Cardiac muscle cell (in vitro differentiated cells and primary cell): Measurements from ENCODE around the gene CXADR. TPM values are rescaled to one million over a fixed set of nuclear protein-coding genes. Genes with fewer than 3 reads are reported as not detected.

Experiments used
- DNase-seq, 2 donors: peaks; one replicate each; pipeline versions ENCODE4 v3.0.0 to v3.0.0-alpha.2; 2010 to 2017; ENCODE audit warnings: low read depth in 1 of 2, low spot score in 1 of 2
- H3K27ac ChIP-seq: fragments of 200-600 bp; sonication (generic); 2 replicates; pipeline ENCODE4 v1.5.1; 2016
- H3K27me3 ChIP-seq: fragments of 200-600 bp; sonication (generic); 2 replicates; pipeline ENCODE4 v1.6.0; 2016; ENCODE audit warnings: control low read depth
- H3K36me3 ChIP-seq: fragments of 200-600 bp; sonication (generic); 2 replicates; pipeline ENCODE4 v1.5.1; 2016; ENCODE audit warnings: control low read depth
- H3K4me1 ChIP-seq: fragments of 200-600 bp; sonication (generic); 2 replicates; pipeline ENCODE4 v1.8.1; 2017; ENCODE audit warnings: low read depth, mild to moderate bottlenecking, mixed run types
- H3K4me3 ChIP-seq: fragments of 200-600 bp; sonication (generic); 2 replicates; pipeline ENCODE4 v1.5.1; 2016; ENCODE audit warnings: mild to moderate bottlenecking
- H3K9me3 ChIP-seq: fragments of 200-600 bp; sonication (generic); 2 replicates; pipeline ENCODE4 v1.5.1; 2017; ENCODE audit warnings: low read depth, mild to moderate bottlenecking, control low read depth
- CTCF ChIP-seq: IDR thresholded peaks from 2 replicates; pipeline ENCODE4 v1.5.1; 2012; ENCODE audit warnings: low read depth, mild to moderate bottlenecking, low read length
- polyA plus RNA-seq: library from polyadenylated mRNA; unstranded; fragments of >200 nt; fragmentation: Nextera tagmentation; extraction: Ambion mirVana; gene quantifications from 2 replicates; pipeline ENCODE4 v1.2.1, GENCODE V29; 2016
- total RNA-seq: library from RNA; depleted of rRNA; stranded (reverse); fragments of >200 nt; gene quantifications from 2 replicates; pipeline ENCODE4 v1.2.3, GENCODE V29; 2016

Gene CXADR
- total and polyA plus RNA-seq, 2 experiments from 2014 or later, result 49.6 to 57.1 TPM

DNA sequence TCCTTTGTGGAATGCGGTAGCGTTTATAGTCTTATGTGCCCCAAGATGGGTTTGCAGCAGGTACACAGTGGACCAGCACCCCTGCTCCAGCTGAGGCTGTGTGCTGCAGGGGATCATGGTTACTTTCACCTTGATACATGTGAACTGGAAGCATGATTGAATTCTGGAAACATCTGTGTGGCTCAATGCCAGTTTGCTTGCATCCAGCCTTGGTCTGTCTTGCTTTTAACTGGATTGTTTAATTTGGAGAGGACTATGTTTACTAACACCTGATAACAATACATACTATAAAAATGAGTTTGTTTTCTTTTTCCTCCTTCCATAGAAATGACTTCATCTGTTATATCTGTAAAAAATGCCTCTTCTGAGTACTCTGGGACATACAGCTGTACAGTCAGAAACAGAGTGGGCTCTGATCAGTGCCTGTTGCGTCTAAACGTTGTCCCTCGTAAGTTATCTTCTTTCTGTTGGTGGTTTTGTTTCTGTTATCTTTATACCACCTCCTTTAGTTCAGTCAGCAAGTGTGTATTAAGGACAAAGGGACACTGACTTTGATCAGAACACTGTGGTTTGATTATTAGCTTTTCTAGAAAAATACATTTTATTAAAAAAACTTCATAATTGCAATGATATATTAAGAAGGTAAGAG is 47.7 kb downstream of the CXADR start:
- H3K27me3 ChIP-seq, result no peaks in the 10 kb centered on the region
- peaks cover 19% of the 10 kb centered on the region for H3K36me3 ChIP-seq
- H3K9me3 ChIP-seq, result no peaks in the 10 kb centered on the region

DNA sequence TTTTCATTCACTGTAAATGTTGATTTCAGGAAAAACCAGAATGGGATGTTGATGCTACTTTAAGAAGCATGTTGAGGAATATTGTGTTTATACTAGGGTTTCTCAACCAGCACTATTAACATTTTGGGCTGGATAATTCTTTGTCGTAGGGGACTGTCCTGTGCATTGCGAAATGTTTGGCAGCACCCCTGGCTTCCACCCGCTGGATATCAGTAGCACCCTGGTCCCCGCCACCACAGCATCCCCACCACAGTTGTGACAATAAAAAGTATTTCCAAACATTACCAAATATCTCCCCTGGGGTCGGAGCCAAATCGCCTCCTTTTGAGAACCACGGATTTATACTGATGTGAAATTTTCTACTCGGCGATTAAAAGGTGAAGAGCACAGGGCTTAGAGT is 57.9 kb downstream of the CXADR start:
- Histone ChIP-seq H3K27ac (no peak overlapping the region), H3K9me3 (no peaks in the 10 kb centered on the region), H3K36me3 (no peaks in the 10 kb centered on the region), H3K27me3 (no peaks in the 10 kb centered on the region), H3K4me1 (no peaks in the 10 kb centered on the region), H3K4me3 (no peak overlapping the region)
- DNase-seq, result no peak
- no peak for TF ChIP-seq CTCF

More for the DNA sequence above, 47.7 kb downstream of the CXADR start:
- H3K27ac ChIP-seq, result no peak overlapping the region
- H3K4me1 ChIP-seq, result no peaks in the 10 kb centered on the region
- DNase-seq, result no peak
- no peak for TF ChIP-seq CTCF
- H3K4me3 ChIP-seq, result no peak overlapping the region

GRCh38 chr21:17572431-17572830 is 59.6 kb downstream of the CXADR start:
- Histone ChIP-seq H3K9me3 (no peaks in the 10 kb centered on the region), H3K27ac (no peak overlapping the region), H3K4me1 (peaks cover 12% of the 10 kb centered on the region), H3K27me3 (no peaks in the 10 kb centered on the region), H3K36me3 (no peaks in the 10 kb centered on the region), H3K4me3 (no peak overlapping the region)
- DNase-seq, result no peak
- TF ChIP-seq CTCF, result no peak

DNA sequence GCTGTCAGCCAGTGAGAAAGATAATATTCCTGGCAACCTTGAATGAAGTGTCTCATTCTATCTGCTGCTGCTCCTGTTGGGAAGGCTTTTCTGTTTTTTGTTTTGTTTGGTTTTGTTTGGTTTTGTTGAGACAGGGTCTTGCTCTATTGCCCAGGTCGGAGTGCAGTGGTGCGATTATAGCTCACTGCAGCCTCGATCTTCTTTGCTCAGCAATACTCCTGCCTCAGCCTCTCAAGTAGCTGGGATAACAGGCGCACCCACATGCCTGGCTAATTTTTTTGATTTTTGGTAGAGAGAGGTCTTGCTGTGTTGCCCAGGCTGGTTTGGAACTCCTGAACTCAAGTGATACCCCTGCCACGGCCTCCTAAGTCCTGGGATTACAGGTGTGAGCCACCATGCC is 62.2 kb downstream of the CXADR start:
- TF ChIP-seq CTCF, result no peak
- Histone ChIP-seq H3K4me1 (peaks cover 12% of the 10 kb centered on the region), H3K4me3 (no peak overlapping the region), H3K27ac (no peak overlapping the region), H3K27me3 (no peaks in the 10 kb centered on the region), H3K9me3 (no peaks in the 10 kb centered on the region), H3K36me3 (no peaks in the 10 kb centered on the region)
- no peak for DNase-seq

GRCh38 chr21:17576080-17576835 is 63.4 kb downstream of the CXADR start:
- H3K27ac ChIP-seq, result peak overlapping the region; percentile 85
- no peak for TF ChIP-seq CTCF
- H3K9me3 ChIP-seq, result no peaks in the 10 kb centered on the region
- H3K4me1 ChIP-seq, result peaks cover 12% of the 10 kb centered on the region
- no peaks in the 10 kb centered on the region for H3K36me3 ChIP-seq
- DNase-seq, result peak; percentile 7 to 8
- H3K27me3 ChIP-seq, result no peaks in the 10 kb centered on the region
- H3K4me3 ChIP-seq, result no peak overlapping the region
